ENCODE measurements around the gene STK10. TPM values are rescaled to one million over a fixed set of nuclear protein-coding genes. Genes with fewer than 3 reads are reported as not detected.
"Not testable (repeated sequence)": the region's sequence is repeated elsewhere in the genome, so short reads cannot be mapped to it uniquely, and the experiment has no call there.

The STK10 gene
- polyA plus RNA-seq, 1 donor (not counting 4 experiments of a cell fraction or from before 2014, with no cell fraction given) = 19.8 TPM

DNA sequence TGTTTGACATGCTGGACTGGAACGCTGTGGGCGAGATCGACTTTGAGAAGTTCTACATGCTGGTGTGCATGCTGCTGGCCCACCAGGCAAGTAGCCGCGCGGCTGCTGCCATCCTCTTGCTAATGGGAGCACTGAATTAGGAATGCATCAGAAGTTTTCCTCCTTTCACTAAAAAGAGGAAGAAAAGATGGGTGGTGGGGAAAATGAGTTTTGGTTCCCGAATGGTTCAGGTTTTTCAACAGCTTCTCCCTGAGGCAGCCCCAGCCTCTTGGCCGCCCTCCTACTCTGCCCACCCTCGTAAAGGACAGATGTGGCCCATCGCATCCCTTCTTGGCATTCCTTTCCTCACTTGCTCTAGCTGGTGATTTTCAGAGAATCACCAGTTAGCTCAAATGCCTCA is 11.4 kb upstream of the STK10 start:
- TF ChIP-seq, protein P1, sequence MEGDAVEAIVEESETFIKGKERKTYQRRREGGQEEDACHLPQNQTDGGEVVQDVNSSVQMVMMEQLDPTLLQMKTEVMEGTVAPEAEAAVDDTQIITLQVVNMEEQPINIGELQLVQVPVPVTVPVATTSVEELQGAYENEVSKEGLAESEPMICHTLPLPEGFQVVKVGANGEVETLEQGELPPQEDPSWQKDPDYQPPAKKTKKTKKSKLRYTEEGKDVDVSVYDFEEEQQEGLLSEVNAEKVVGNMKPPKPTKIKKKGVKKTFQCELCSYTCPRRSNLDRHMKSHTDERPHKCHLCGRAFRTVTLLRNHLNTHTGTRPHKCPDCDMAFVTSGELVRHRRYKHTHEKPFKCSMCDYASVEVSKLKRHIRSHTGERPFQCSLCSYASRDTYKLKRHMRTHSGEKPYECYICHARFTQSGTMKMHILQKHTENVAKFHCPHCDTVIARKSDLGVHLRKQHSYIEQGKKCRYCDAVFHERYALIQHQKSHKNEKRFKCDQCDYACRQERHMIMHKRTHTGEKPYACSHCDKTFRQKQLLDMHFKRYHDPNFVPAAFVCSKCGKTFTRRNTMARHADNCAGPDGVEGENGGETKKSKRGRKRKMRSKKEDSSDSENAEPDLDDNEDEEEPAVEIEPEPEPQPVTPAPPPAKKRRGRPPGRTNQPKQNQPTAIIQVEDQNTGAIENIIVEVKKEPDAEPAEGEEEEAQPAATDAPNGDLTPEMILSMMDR (optimal IDR thresholded peaks at IDR 0.05 in 1 of 3, IDR thresholded peaks at IDR 0.05 in 1 of 3, conservative IDR thresholded peaks at IDR 0.05 in 1 of 3; ENCODE audit: extremely low read depth in 1 of 3, insufficient read depth in 2 of 3, low read length in 3 of 3) = no peak
- no peak for TF ChIP-seq EZH2 (IDR thresholded peaks at IDR 0.05; ENCODE audit: low read length)
- Histone ChIP-seq H3K9me1 (ENCODE audit: control insufficient read depth, extremely low read depth, insufficient read depth, low read length) (no peaks in the 10 kb centered on the region), H2AFZ (ENCODE audit: control insufficient read depth, low read length) (no peak overlapping the region), H3K79me2 (ENCODE audit: control insufficient read depth, insufficient read depth, low read length) (no peaks in the 10 kb centered on the region), H3K4me3 (ENCODE audit: control insufficient read depth in 2 of 3, extremely low read depth in 1 of 3, insufficient read depth in 2 of 3, low read depth in 1 of 3, low read length in 3 of 3) (no peak overlapping the region), H3K9me3 (ENCODE audit: control insufficient read depth, low read depth, low read length) (no peaks in the 10 kb centered on the region), H3K4me1 (ENCODE audit: control insufficient read depth, extremely low read depth, insufficient read depth, low read length) (no peaks in the 10 kb centered on the region), H3K27ac (ENCODE audit: control insufficient read depth, insufficient read depth, low read length) (no peak overlapping the region), H3K9ac (ENCODE audit: control insufficient read depth, extremely low read depth, insufficient read depth, low read length) (no peak overlapping the region), H3K4me2 (ENCODE audit: control insufficient read depth, extremely low read depth, insufficient read depth, low read depth, low read length) (no peak overlapping the region), H3K27me3 (ENCODE audit: control insufficient read depth, extremely low read depth, insufficient read depth, low read length) (no peaks in the 10 kb centered on the region), H4K20me1 (ENCODE audit: control insufficient read depth, extremely low read depth, insufficient read depth, low read length) (no peaks in the 10 kb centered on the region), H3K36me3 (ENCODE audit: control insufficient read depth in 2 of 2, extremely low read depth in 1 of 2, insufficient read depth in 2 of 2, low read length in 2 of 2) (no peaks in the 10 kb centered on the region)
- DNase-seq (ENCODE audit: low read depth, low spot score) = no peak
- FAIRE-seq = no peak
- dilution Hi-C loops (cut with MboI; ENCODE audit: extremely low pct_ligation_motif_present, low sequenced_read_pairs) = no loop called here

DNA sequence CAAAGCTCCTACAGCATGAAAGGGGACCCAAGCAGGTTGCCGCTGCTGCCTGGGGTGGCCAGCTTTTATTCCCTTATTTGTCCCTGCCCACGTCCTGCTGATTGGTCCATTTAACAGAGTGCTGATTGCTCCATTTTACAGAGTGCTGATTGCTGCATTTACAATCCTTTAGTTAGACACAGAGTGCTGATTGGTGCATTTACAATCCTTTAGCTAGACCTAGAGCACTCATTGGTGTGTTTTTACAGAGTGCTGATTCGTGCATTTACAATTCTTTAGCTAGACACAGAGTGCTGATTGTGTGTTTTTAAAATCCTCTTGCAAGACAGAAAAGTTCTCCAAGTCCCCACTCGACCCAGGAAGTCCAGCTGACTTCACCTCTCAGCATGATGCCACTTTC is 9.8 kb upstream of the STK10 start:
- H3K9ac ChIP-seq (ENCODE audit: control insufficient read depth, extremely low read depth, insufficient read depth, low read length); H4K20me1 ChIP-seq (ENCODE audit: control insufficient read depth, extremely low read depth, insufficient read depth, low read length); DNase-seq (ENCODE audit: low read depth, low spot score); H3K27ac ChIP-seq (ENCODE audit: control insufficient read depth, insufficient read depth, low read length); H3K4me3 ChIP-seq (ENCODE audit: control insufficient read depth in 2 of 3, extremely low read depth in 1 of 3, insufficient read depth in 2 of 3, low read depth in 1 of 3, low read length in 3 of 3); H3K9me1 ChIP-seq (ENCODE audit: control insufficient read depth, extremely low read depth, insufficient read depth, low read length); H3K4me2 ChIP-seq (ENCODE audit: control insufficient read depth, extremely low read depth, insufficient read depth, low read depth, low read length); H3K36me3 ChIP-seq (ENCODE audit: control insufficient read depth in 2 of 2, extremely low read depth in 1 of 2, insufficient read depth in 2 of 2, low read length in 2 of 2); H3K79me2 ChIP-seq (ENCODE audit: control insufficient read depth, insufficient read depth, low read length); H2AFZ ChIP-seq (ENCODE audit: control insufficient read depth, low read length); H3K4me1 ChIP-seq (ENCODE audit: control insufficient read depth, extremely low read depth, insufficient read depth, low read length); H3K27me3 ChIP-seq (ENCODE audit: control insufficient read depth, extremely low read depth, insufficient read depth, low read length); dilution Hi-C loops (cut with MboI; ENCODE audit: extremely low pct_ligation_motif_present, low sequenced_read_pairs); FAIRE-seq; H3K9me3 ChIP-seq (ENCODE audit: control insufficient read depth, low read depth, low read length): not testable (repeated sequence)

DNA sequence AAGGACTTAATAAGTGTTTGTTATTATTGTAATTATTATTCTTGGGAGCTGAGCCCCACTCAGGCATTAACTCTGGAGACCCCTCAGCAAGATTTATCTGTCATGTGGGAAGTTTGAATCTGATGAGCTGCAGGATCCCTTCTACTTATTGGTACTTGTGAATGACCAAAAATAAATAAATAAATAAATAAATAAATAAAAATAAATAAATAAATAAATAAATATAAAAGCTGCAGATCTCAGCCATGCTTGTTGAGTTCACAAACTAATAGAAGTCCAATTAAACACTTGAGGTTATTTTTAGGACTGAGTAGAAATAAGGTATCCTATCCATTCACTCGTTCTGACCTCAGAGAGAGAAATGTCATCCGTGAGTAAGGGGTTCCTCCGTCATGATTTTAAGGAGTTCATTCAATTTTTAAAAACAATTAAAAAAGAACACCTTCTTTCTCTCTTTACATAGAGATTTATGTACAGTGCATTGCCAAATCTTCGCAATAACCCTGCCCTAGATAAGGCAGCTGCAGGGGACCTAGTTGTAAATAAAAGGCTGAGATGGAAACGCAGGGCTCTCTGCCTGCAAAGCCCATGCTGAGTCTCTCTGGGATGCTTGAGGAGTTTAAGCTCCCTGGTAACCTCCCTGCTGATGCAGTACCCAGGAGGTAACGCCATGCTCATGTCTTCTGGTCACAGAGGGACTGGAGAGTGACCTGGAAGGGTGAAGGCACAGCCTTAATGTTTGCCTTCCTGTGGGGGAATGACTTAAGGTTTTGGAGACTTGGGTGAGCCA is 7.2 kb upstream of the STK10 start:
- Histone ChIP-seq H3K4me2 (ENCODE audit: control insufficient read depth, extremely low read depth, insufficient read depth, low read depth, low read length) (no peak overlapping the region), H3K36me3 (ENCODE audit: control insufficient read depth in 2 of 2, extremely low read depth in 1 of 2, insufficient read depth in 2 of 2, low read length in 2 of 2) (no peaks in the 10 kb centered on the region), H3K27ac (ENCODE audit: control insufficient read depth, insufficient read depth, low read length) (no peak overlapping the region), H3K9me1 (ENCODE audit: control insufficient read depth, extremely low read depth, insufficient read depth, low read length) (no peaks in the 10 kb centered on the region), H2AFZ (ENCODE audit: control insufficient read depth, low read length) (no peak overlapping the region), H3K4me3 (ENCODE audit: control insufficient read depth in 2 of 3, extremely low read depth in 1 of 3, insufficient read depth in 2 of 3, low read depth in 1 of 3, low read length in 3 of 3) (no peak overlapping the region), H3K79me2 (ENCODE audit: control insufficient read depth, insufficient read depth, low read length) (no peaks in the 10 kb centered on the region), H3K27me3 (ENCODE audit: control insufficient read depth, extremely low read depth, insufficient read depth, low read length) (no peaks in the 10 kb centered on the region), H3K9ac (ENCODE audit: control insufficient read depth, extremely low read depth, insufficient read depth, low read length) (no peak overlapping the region), H3K4me1 (ENCODE audit: control insufficient read depth, extremely low read depth, insufficient read depth, low read length) (no peaks in the 10 kb centered on the region), H3K9me3 (ENCODE audit: control insufficient read depth, low read depth, low read length) (no peaks in the 10 kb centered on the region), H4K20me1 (ENCODE audit: control insufficient read depth, extremely low read depth, insufficient read depth, low read length) (no peaks in the 10 kb centered on the region)
- FAIRE-seq (no peak), DNase-seq (ENCODE audit: low read depth, low spot score) (no peak)
- dilution Hi-C loops (cut with MboI; ENCODE audit: extremely low pct_ligation_motif_present, low sequenced_read_pairs) = no loop called here
- TF ChIP-seq EZH2 (IDR thresholded peaks at IDR 0.05; ENCODE audit: low read length) = no peak
- TF ChIP-seq, protein P1 (optimal IDR thresholded peaks at IDR 0.05 in 1 of 3, IDR thresholded peaks at IDR 0.05 in 1 of 3, conservative IDR thresholded peaks at IDR 0.05 in 1 of 3; ENCODE audit: extremely low read depth in 1 of 3, insufficient read depth in 2 of 3, low read length in 3 of 3) = no peak
